Measurements from ENCODE around the gene ZNF816. TPM values are rescaled to one million over a fixed set of nuclear protein-coding genes. Genes with fewer than 3 reads are reported as not detected.

The ZNF816 gene
- total RNA-seq, 1 experiment from 2014 or later, result 8.9 TPM

DNA sequence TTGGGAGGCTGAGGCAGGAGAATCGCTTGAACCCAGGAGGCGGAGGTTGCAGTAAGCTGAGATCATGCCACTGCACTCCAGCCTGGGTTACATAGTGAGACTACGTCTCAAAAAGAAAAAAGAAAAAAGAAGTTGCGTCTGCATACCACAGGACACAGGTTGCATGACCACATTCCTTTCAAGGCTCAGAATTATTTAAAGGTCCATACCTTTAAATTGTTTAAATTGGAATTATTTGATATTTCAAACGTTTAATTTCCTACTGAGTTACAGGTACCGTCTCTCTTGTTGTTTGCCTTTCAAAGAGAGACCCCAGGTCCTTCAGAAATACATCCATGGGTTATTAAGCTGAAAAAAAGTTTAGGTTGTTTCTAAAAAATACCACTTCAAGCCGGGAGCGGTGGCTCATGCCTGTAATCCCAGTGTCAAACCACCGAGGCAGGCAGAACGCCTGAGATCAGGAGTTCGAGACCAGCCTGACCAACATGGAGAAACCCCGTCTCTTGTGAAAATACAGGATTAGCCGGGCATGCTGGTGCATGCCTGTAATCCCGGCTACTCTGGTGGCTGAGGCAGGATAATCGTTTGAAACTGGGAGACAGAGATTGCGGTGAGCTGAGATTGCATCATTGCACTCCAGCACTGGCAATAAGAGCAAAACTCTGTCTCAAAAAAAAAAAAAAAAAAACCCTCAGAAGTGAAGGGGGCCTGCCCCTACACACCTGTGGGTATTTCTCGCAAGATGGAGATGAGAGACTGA is 18.6 kb downstream of the ZNF816 start:
- POLR2A ChIA-PET, result no interaction called here

More for the DNA sequence above, 18.6 kb downstream of the ZNF816 start:
- Histone ChIP-seq H3K4me3 (replicated peaks in 1 of 2; ENCODE audit: low read depth in 1 of 2, low read length in 2 of 2) (no peak overlapping the region), H3K27me3 (ENCODE audit: insufficient read depth, low read length) (no peaks in the 10 kb centered on the region), H3K79me2 (ENCODE audit: insufficient read depth, low read length) (peaks cover 12% of the 10 kb centered on the region; the same call in 1 of the 2 replicates), H3K4me1 (ENCODE audit: control insufficient read depth in 1 of 2, insufficient read depth in 2 of 2, low read length in 2 of 2) (peaks cover 5 to 12% of the 10 kb centered on the region in 2 experiments; a peak in 2 of 4 replicates), H3K27ac (ENCODE audit: low read depth, low read length) (no peak overlapping the region), H3K9me2 (ENCODE audit: insufficient read depth) (no peaks in the 10 kb centered on the region), H4K20me1 (ENCODE audit: insufficient read depth) (no peaks in the 10 kb centered on the region), H3K4me2 (ENCODE audit: low read length) (no peak overlapping the region), H3K36me3 (ENCODE audit: control insufficient read depth in 1 of 2, insufficient read depth in 2 of 2, low read length in 2 of 2) (no peaks in the 10 kb centered on the region), H2AFZ (ENCODE audit: low read depth, low read length, poor library complexity, severe bottlenecking) (no peak overlapping the region), H3K9ac (ENCODE audit: low read length) (no peak overlapping the region), H3K9me3 (ENCODE audit: control insufficient read depth in 1 of 2, insufficient read depth in 1 of 2, low read depth in 1 of 2, low read length in 2 of 2) (peaks cover 8 to 11% of the 10 kb centered on the region in 2 experiments; a peak in 2 of 4 replicates)
- DNase-seq (ENCODE audit: low read depth, low spot score) (no peak), ATAC-seq (no peak)
- TF ChIP-seq ZBTB33 (IDR thresholded peaks at IDR 0.05; ENCODE audit: extremely low read depth, insufficient replicate concordance, low read length) (no peak), SP1 (IDR thresholded peaks at IDR 0.05; ENCODE audit: low read depth) (no peak)
- ChIA-PET RAD21 (ENCODE audit: low non-redundant PET in 1 of 2, low total read pairs in 2 of 2, uncharacterized antibody in 2 of 2, unreplicated experiment in 2 of 2) (no interaction called here), CTCF (no interaction called here)
- intact Hi-C loops (cut with micrococcal nuclease), result loop anchor here (2.0 to 5.0 kb wide), 2 partner anchors 19 to 47 kb away; partner anchors contain the start of genes ZNF320 and ZNF816
- BruUV-seq (replicated peaks), result no TSS peak

Measured in HCT116 (cell line).